GM20000 (cell line): ENCODE data around the gene GPR132.

ENCODE experiments used
- DNase-seq: peaks from one replicate; pipeline ENCODE4 v3.0.0; 2012; ENCODE audit warnings: low spot score
- CTCF ChIP-seq: IDR thresholded peaks from 2 replicates; pipeline ENCODE4 v1.5.1; 2012; ENCODE audit warnings: mild to moderate bottlenecking, control low read depth; ENCODE audit errors: extremely low read depth, missing control alignments

Gene GPR132

GRCh38 chr14:105102361-105102870, 37.2 kb upstream of the GPR132 start:
- no peak for DNase-seq
- no peak for TF ChIP-seq CTCF

- TF ChIP-seq CTCF = no peak
- DNase-seq = no peak
Measured at GRCh38 chr14:105100910-105101309, 35.7 kb upstream of the GPR132 start.

- TF ChIP-seq CTCF = no peak
Measured at GRCh38 chr14:105099778-105100177, 34.5 kb upstream of the GPR132 start.

GRCh38 chr14:105098316-105098715, 33.1 kb upstream of the GPR132 start:
- TF ChIP-seq CTCF = no peak
- DNase-seq = no peak

More at GRCh38 chr14:105099778-105100177, 34.5 kb upstream of the GPR132 start:
- no peak for DNase-seq

- no peak for DNase-seq
Measured at GRCh38 chr14:105097794-105098127, 32.5 kb upstream of the GPR132 start.

GRCh38 chr14:105096206-105096875, 31.1 kb upstream of the GPR132 start:
- DNase-seq = no peak
- no peak for TF ChIP-seq CTCF

More at GRCh38 chr14:105097794-105098127, 32.5 kb upstream of the GPR132 start:
- no peak for TF ChIP-seq CTCF

- no peak for DNase-seq
- no peak for TF ChIP-seq CTCF
Measured at GRCh38 chr14:105095236-105095805, 30.1 kb upstream of the GPR132 start.
